NK-92 (cell line): Measurements from ENCODE around the gene PILRB.
"Not testable (repeated sequence)": the region's sequence is repeated elsewhere in the genome, so short reads cannot be mapped to it uniquely, and the experiment has no call there.

Source experiments
- DNase-seq: peaks from one replicate; lab custom pipeline; 2025; ENCODE audit not compliant: unreplicated experiment; lab: John Stamatoyannopoulos, UW

PILRB gene

DNA sequence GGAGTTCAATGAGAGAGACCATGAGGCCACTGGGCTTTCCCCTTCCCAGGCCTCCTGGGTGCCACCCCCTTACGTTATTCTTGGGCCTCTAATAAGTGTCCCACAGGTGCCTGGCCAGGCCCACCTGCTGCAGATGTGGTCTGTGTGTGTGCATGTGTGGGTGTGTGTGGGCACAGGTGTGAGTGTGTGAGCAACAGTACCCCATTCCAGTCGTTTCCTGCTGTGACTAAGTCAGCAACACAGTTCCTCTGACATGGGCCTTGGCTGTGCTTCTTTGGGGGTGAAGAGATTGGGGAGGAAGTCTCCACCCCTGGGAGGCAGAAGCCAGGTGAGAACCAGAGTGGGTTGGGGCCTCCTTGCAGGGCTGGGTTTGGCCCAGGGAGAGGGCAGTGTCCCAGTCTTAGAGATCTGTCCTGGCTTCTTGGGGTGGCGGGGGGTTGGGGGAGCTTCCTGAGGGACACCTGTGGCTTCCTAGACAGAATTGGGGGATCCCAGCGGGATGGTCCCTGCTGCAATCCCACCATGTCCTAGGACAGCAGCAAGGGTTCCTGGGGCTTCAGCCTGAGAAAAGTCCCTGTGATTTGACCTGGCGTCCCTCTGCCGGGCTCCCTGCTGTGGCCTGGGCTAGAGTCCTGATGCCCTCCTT is 4.1 kb upstream of the PILRB start:
- DNase-seq = no peak

DNA sequence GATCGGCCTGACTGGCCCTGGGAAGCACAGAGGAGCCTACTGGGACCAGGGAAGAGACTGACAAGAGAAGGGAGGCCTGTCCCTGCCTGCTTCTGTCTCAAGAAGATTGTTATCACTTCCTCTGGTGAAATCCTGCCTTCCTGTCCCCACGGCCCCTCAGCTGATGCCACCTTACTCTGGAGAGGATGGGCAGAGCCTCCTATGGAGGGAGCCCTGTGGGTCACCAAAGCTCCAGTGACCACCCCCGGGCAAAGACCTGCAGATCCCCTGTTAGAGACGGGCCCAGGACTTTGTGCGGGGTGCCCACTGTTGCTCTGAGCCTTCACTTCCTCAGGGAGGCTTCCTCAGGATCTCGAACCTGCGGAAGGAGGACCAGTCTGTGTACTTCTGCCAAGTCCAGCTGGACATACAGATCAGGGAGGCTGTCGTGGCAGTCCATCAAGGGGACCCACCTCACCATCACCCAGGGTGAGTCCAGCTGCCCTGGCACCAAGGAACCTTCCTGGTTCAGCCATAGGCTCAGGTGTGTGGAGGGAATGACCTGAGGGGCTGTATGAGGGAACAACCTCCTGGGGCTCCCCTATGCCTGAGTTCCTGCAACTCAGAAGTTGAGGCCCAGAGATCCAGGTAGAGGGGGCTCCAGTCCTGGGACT is 1.4 kb upstream of the PILRB start:
- DNase-seq = no peak

DNA sequence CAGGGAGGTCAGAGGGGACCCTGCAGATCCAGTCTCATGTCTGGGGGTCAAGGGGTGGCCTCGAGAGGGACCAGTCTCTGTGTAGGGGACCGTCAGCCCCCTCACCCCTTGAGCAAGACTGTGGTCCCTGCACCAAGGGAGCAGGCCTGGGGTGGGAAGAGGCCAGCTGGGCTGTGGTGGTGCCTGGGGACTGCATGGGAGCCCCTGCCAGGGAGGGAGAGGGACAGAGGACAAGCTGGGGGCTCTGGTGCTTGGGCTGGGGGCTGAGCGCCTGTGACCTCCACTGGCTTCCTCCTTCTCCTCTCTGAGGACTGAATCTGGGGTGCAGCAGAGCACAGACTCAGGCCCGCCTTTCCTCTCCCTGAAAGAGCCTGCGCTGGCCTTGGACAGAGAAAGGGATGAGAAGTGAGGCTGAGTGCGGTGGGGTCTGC is 771 bp upstream of the PILRB start:
- DNase-seq = no peak

DNA sequence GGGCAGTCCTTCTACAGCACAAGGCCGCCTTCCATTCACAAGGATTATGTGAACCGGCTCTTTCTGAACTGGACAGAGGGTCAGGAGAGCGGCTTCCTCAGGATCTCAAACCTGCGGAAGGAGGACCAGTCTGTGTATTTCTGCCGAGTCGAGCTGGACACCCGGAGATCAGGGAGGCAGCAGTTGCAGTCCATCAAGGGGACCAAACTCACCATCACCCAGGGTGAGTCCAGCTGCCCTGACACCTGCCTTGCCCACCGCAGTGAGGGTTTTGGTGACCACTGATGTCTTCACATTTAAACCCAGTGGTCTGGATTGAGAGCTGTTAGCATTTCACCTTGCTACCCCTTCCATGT is 918 bp downstream of the PILRB start:
- DNase-seq = no peak

DNA sequence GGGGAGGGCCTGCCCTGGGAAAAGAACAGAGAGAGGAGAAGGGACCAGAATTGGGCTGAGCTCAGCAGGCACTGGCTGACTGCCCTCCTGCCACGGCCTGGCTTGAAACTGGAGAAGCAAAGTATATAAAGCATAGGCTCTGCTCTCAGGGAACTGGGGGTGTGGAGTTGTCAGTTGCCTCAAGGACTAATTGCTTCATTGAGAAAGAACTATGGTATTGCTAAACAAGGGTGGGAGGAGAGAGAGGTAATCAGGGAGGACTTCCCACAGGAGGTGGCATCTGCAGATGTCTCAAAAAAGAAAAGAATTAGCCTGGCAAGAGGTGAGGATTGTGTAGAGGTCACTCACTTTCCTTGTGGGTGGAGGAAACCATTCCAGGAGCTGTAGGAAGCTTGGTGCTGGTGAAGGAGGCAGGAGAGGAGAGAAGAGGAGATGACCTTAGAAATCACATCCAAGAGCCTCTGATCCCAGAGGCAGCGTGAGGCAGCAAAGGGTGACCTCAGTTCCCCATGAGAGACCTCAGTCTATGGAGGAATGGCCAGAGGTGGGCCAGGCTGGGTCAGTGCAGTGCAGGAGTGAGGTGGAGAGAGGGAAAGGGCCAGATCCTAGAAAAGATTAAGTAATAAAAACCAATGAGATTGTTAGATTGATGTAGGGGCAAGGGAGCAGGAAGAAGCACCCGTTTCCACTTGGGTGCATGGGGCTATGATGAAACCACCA is 2.4 kb downstream of the PILRB start:
- no peak for DNase-seq

DNA sequence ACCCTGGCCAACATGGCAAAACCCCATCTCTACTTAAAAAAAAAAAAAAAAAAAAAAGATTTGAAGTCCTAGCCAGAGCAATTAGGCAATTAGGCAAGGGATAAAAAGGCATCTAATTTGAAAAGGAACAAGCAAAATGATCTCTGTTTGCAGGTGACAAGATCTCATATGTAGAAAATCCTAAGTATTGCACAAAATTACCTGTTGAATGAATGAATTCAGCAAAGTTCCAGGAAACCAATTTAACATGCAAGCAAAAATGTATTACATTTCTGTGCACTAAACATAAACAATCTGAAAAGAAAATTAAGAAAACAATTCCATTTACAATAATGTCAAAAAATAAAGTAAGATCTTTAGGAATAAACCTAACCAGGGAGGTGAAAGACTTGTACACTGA is 5.2 kb downstream of the PILRB start:
- no peak for DNase-seq

DNA sequence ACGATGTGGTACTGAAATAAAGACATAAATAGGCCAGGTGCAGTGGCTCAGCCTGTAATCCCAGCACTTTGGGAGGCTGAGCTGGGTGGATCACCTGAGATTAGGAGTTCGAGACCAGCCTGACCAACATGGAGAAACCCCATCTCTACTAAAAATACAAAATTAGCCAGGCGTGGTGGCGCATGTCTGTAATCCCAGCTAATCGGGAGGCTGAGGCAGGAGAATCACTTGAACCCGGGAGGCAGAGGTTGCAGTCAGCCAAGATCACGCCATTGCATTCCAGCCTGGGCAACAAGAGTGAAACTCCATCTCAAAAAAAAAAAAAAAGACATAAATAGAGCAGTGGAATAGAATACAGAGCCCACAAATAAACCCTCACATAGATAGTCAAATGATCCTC is 5.9 kb downstream of the PILRB start:
- DNase-seq = not testable (repeated sequence)

DNA sequence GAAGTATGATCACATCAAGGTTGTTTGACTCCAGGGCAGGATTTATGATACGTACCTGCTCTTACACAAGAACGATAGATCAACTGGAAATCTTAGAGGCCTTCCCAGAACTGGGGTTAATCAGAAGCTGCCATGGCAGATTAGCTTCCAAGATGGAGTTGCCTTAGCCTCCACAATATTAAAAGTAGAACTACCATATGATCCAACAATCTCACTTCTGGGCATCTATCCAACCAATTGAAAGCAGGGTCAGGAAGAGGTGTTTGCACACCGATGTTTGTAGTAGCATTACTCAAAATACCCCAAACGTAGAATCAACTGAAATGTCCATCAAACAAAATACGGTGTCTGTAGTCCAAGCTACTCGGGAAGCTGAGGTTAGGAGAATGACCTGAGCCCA is 6.6 kb downstream of the PILRB start:
- DNase-seq = no peak

DNA sequence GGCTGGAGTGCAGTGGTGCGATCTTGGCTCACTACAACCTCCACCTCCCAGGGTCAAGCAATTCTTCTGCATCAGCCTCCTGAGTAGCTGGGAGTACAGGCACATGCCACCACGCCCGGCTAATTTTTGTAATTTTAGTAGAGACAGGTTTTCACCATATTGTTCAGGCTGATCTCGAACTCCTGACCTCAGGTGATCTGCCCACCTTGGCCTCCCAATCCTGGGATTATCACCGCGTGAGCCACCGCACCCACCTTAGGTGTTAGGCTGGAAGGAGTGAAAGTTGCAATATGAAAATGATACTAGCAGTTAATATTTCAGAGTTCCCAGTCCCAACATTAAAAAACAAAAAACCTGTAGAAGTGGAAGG is 8.1 kb downstream of the PILRB start:
- DNase-seq = not testable (repeated sequence)

DNA sequence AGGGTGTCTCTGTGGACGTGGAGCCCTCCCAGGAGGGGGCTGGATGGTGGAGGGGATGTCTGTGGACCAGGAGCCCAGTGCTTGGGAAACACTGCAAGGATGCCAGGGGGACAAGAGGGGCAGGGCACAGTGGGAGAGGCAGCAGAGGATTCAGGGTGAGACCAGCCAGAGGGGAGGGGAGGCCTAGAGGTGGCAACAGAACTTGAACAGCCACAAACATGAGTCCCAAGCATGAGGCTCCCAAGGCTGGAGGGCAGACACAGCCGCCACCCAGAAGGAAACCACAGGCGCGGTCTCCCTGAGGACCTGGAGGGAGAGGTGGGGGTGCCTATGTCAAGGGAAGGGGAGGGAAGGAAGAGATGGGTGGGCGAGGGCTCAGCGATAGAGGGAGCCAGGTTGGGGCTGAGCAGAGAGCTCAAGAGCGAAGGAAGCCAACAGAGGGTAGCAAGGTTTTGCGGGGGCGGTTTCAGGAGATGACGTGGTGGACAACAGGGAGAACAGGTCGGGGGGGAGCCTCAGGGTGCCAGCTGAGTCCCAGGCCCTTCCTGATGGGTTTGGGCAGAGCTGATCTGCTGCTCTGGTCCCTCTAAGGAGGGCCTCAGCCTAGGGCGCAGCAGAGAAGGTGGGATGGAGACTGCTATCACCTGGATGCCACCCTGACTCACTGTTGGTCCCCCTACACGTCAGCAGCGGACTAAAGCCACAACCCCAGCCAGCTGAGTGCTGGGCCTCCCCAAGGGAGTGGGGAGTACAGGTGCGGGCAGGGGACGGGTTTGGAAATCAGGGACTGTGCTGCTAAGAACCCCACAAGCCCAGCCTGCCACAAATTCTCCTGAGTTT is 8.7 kb downstream of the PILRB start:
- no peak for DNase-seq

DNA sequence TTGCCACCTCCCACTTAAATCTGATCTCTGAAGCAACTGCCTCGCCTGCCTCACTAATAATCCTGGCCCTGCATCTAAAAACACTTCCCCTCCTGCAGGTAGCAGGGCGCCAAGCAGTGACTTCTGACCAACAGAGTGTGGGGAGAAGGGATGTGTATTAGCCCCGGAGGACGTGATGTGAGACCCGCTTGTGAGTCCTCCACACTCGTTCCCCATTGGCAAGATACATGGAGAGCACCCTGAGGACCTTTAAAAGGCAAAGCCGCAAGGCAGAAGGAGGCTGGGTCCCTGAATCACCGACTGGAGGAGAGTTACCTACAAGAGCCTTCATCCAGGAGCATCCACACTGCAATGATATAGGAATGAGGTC is 9.3 kb downstream of the PILRB start:
- no peak for DNase-seq

DNA sequence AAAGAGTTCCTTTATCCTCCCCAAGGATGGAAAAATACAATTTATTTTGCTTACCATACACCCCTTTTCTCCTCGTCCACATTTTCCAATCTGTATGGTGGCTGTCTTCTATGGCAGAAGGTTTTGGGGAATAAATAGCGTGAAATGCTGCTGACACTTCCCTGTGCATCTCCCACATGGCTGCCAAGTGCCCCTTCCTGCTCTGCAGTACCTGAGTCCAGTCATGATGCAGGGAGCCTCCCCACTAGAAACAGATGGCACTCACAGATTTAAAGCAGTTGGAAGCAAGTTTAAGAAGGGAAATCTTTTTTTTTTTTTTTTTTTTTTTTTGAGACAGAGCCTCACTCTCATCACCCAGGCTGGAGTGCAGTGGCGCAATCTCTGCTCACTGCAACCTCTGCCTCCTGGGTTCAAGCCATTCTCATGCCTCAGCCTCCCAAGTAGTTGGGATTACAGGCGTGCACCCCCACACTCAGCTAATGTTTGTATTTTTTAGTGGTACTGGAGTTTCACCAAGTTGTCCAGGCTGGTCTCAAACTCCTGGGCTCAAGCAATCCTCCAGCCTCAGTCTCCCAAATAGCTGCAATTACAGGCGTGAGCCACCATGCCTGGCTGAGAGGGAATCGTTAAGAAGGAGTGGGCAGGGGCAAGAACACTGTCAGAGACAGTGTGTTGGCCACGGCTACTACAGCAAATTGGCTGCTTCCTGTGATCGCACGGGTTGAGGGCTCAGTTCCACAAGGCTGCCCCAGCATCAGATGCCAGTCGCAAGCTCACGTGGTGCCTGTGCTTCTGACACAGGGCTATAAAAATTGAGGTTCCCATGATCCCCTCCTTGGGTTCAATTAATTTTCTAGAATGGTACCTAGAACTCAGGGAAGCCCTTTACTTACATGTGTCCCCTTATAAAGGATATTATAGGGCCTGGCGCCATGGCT is 10.0 kb downstream of the PILRB start:
- no peak for DNase-seq

DNA sequence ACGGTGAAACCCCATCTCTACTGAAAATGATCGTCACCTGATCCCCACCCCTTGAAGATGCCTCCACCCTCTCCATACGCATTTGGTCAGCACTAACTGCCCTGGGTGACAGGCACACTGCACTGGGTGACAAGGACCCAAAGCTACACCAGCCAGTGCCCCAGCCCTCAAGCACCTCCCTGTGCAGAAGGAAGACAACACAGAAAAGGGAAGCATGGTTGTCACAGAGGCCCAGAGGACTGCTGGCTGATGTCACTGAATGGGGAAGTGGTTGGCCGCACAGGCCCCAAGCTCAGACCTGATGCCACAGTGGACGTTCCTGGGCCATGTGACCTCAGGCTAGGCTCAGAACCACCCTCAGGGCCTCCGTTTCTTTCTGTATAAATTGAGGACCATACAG is 11.2 kb downstream of the PILRB start:
- DNase-seq = no peak

DNA sequence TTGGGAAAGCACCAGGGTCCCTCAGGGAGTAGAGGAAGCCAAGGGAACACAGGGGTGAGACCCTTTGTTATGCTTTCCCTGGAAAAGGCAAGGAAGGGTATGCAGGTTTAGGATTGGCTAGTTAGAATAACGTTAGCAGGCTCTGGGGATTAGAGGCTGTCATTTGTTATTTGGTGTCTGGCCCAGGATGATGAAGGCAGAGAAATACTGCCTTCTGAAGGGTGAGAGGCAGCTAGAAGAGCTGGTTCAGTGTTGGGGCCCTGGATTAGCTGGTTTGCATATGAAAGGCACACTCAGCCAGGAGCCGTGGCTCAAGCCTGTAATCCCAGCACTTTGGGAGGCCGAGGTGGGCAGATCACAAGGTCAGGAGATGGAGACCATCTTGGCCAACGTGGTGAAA is 12.4 kb downstream of the PILRB start:
- no peak for DNase-seq

DNA sequence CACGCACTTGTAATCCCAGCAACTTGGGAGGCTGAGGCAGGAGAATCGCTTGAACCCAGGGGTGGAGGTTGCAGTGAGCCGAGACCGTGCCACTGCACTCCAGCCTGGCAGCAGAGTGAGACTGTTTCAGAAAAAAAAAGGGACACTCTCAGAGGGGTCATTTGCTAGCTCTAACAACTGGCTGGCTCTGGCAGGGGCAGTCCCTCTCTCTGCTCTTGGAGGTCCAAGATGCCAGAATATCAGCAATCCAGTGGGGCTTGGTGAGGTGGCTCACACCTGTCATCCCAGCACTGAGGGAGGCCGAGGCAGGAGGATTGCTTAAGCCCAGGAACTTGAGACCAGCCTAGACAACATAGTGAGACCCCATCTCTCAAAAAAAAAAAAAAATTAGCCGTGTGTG is 12.8 kb downstream of the PILRB start:
- no peak for DNase-seq

DNA sequence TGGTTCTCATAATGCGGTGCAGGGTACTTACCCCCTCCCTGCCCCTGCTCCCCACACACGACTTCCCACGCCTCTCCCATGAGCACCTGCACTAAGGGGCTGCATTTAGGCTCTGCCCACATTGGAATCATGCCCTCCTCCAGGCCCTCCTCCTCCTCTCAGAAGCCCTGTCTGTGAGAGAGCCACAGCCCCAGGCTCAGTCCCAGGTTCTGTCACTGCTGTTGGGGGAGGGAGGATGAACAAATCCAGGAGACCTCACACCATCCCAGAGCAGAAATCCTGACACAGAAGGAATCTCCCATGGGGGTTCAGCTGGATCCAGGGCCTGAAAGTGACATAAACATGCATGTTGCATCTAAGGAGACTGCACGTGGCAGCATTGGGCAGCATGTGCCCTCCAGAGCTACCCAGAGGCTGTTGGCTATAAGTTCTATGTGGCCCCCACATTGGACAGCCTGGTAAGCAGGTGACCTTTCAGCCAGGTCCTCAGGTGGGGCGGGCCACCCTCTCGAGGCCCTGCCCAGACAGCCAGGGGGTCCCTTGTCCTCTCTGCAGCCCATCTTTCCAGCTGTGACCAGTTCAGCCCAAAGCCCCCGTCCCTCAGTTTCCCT is 13.7 kb downstream of the PILRB start:
- DNase-seq = no peak

DNA sequence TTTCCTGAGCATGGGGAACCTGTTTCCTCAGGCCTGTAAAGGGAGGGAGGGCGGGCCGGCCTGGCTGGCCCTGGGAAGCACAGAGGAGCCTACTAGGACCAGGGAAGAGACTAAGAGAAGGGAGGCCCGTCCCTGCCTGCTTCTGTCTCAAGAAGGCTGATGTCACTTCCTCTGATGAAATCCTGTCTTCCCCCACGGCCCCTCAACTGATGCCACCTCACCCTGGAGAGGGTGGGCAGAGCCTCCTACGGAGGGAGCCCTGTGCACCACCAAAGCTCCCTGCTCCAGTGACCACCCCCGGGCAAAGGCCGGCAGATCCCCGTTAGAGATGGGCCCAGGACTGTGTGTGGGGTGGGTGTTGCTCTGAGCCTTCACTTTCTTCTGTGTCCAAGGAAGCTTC is 14.3 kb downstream of the PILRB start:
- DNase-seq = no peak

DNA sequence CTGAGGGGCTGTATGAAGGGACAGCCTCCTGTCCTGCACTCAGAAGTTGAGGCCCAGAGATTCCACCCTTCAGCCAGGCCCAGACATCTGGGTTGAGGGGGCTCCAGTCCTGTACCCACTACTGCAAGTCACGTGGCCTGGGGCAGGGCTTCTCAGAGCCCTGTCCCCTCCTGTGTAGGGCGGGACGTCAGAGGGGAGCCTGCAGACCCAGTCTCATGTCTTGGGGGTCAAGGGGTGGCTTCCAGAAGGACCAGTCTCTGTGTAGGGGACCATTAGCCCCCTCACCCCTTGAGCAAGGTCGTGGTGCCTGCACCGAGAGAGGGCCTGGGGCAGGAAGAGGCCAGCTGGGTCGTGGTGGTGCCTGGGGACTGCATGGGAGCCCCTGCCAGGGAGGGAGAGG is 14.8 kb downstream of the PILRB start:
- DNase-seq = no peak

DNA sequence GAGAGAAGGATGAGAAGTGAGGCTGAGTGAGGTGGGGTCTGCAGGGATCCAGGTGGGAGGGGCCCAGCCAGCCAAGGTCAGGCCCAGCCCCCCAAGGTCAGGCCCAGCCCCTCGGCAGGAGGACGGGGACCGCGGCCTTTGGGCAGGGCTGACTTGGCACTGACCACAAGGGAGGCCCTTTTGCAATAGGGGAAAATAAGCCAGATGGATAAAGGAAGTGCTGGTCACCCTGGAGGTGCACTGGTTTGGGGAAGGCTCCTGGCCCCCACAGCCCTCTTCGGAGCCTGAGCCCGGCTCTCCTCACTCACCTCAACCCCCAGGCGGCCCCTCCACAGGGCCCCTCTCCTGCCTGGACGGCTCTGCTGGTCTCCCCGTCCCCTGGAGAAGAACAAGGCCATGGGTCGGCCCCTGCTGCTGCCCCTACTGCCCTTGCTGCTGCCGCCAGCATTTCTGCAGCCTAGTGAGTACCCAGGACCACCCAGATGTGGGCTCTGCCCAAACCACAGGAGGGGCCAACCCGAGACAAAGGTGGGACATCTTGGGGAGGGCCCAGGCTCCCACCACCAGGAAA is 15.4 kb downstream of the PILRB start, which contains the start of gene PILRA:
TSS of gene PILRA (plus strand) at position 227 of the 571 bp plus-strand sequence. CDS start at position 397, 170 bp downstream.
- DNase-seq = no peak
